OCI-LY7 (cell line): Measurements from ENCODE around the gene PSME3. TPM values are rescaled to one million over a fixed set of nuclear protein-coding genes. Genes with fewer than 3 reads are reported as not detected.

Source experiments
- BruUV-seq: library from RNA; stranded (reverse); fragments of 400-500 nt; replicated peaks from 2 replicates; lab custom pipeline; 2021; lab: Mats Ljungman, UMichigan
- CTCF ChIA-PET: fragments of 300-600 bp; sonication (Branson Sonifier 250); formaldehyde crosslinking; loops from one replicate; lab custom pipeline; 2022; ENCODE audit warnings: antibody characterized with exemption; ENCODE audit not compliant: unreplicated experiment; lab: Charles Lee
- POLR2A ChIA-PET: fragments of 300-600 bp; sonication (Branson Sonifier 250); formaldehyde crosslinking; loops from one replicate; lab custom pipeline; 2022; ENCODE audit warnings: antibody characterized with exemption; lab: Charles Lee
- DNase-seq: peaks from one replicate; pipeline ENCODE4 v3.0.0-alpha.2; 2015; ENCODE audit warnings: low spot score
- H2AFZ ChIP-seq: fragments of 200-600 bp; sonication (generic), shearing (Covaris generic); 2 replicates; pipeline ENCODE4 v1.6.1; 2014; ENCODE audit warnings: mild to moderate bottlenecking, antibody characterized with exemption, low read length, moderate library complexity
- H3K27ac ChIP-seq: fragments of 200-600 bp; sonication (generic); 2 replicates; pipeline ENCODE4 v1.5.1; 2014; ENCODE audit warnings: mixed run types, low read depth, mild to moderate bottlenecking, moderate library complexity, low read length, inconsistent platforms; ENCODE audit not compliant: poor library complexity, severe bottlenecking
- H3K36me3 ChIP-seq: fragments of 200-600 bp; sonication (generic); 2 replicates; pipeline ENCODE4 v1.6.1; 2014; ENCODE audit warnings: mild to moderate bottlenecking, antibody characterized with exemption, low read length, moderate library complexity, mixed read lengths; ENCODE audit not compliant: insufficient read depth
- H3K4me1 ChIP-seq: fragments of 200-600 bp; sonication (generic); 2 replicates; pipeline ENCODE4 v1.5.1; 2014; ENCODE audit warnings: mild to moderate bottlenecking, low read length; ENCODE audit not compliant: insufficient read depth, poor library complexity, severe bottlenecking
- H3K4me2 ChIP-seq: fragments of 200-600 bp; sonication (generic); 2 replicates; pipeline ENCODE4 v1.6.1; 2014; ENCODE audit warnings: mild to moderate bottlenecking, low read length
- H3K4me3 ChIP-seq: fragments of 200-600 bp; sonication (generic); 2 replicates; pipeline ENCODE4 v1.5.1; 2014; ENCODE audit warnings: mild to moderate bottlenecking, low read depth, low read length; ENCODE audit not compliant: poor library complexity, severe bottlenecking
- H3K79me2 ChIP-seq: fragments of 200-600 bp; sonication (generic); 2 replicates; pipeline ENCODE4 v1.6.1; 2016; ENCODE audit warnings: low read depth, mild to moderate bottlenecking, low read length, moderate library complexity, mixed read lengths; ENCODE audit not compliant: insufficient read depth
- H3K9me2 ChIP-seq: fragments of 200-600 bp; sonication (generic); 2 replicates; pipeline ENCODE4 v1.6.1; 2016; ENCODE audit warnings: mild to moderate bottlenecking, low read length, mixed read lengths; ENCODE audit not compliant: insufficient read depth
- H3K9me3 ChIP-seq: fragments of 200-600 bp; sonication (generic); 2 replicates; pipeline ENCODE4 v1.6.1; 2014; ENCODE audit warnings: mild to moderate bottlenecking, mixed run types, low read length, mixed read lengths
- H4K20me1 ChIP-seq: fragments of 200-600 bp; sonication (generic); 2 replicates; pipeline ENCODE4 v1.6.1; 2014; ENCODE audit warnings: mild to moderate bottlenecking, antibody characterized with exemption, low read length, moderate library complexity, mixed read lengths; ENCODE audit not compliant: insufficient read depth
- CTCF ChIP-seq: fragments of 200-600 bp; sonication (generic); conservative IDR thresholded peaks from 2 replicates; pipeline ENCODE4 v1.5.1; 2014; ENCODE audit warnings: mild to moderate bottlenecking, antibody characterized with exemption, low read length, moderate library complexity, mixed read lengths
- EZH2phosphoT487 ChIP-seq: fragments of 200-600 bp; sonication (generic); IDR thresholded peaks from 2 replicates; pipeline ENCODE4 v1.6.1; 2018; ENCODE audit warnings: low read depth, borderline replicate concordance, mild to moderate bottlenecking, mixed run types, antibody characterized with exemption, low read length, moderate library complexity, mixed read lengths
- intact Hi-C: fragments of 100-400 bp; cut with micrococcal nuclease; formaldehyde crosslinking; loops from one replicate; pipeline ENCODE4 v1.10.0; 2022; ENCODE audit not compliant: unreplicated experiment
- total RNA-seq, 2 experiments: library from RNA; depleted of rRNA in 1 of 2; stranded (reverse); fragments of >200 nt in 1 of 2; shearing (Covaris generic) in 1 of 2; gene quantifications; 2 replicates each; pipeline ENCODE4 v1.2.3, GENCODE V29; 2014 to 2022

The PSME3 gene
- total RNA-seq, 2 experiments from 2014 or later = 81.9 to 167 TPM

- DNase-seq = no peak
Measured at GRCh38 chr17:42814633-42815399, 18.4 kb upstream of the PSME3 start.

DNA sequence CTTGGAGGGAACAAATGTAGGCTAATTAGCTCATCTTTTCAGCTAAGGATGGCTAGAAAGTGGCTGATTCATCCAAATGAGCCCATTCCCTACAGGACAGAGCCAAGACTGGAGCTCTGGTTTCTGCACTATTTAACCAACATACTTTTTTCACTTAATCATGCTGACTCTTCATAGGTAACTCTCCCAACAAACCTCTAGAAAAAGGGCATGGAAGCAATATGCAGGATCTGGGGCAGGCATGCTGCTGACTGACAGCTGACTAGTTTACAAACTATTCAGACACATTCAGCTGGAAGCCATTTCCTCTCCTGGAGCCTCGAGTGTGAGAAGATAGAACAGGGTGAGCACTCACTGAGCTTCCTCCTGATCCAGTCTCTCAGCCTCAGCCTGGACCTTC lies 15.3 kb upstream of the PSME3 start:
- H3K9me3 ChIP-seq = no peaks in the 10 kb centered on the region
- TF ChIP-seq EZH2phosphoT487 (no peak), CTCF (no peak)
- ChIA-PET POLR2A (interaction anchor here (0.5 to 1.2 kb wide), 2 partner anchors 44 to 391 kb away, joined by 3 read pairs; partner anchors contain the start of gene VPS25), CTCF (no interaction called here)
- H2AFZ ChIP-seq = no peak overlapping the region
- peaks cover 7% of the 10 kb centered on the region for H3K4me1 ChIP-seq
- no peaks in the 10 kb centered on the region for H3K9me2 ChIP-seq
- no TSS peak for BruUV-seq
- DNase-seq = no peak
- no peaks in the 10 kb centered on the region for H4K20me1 ChIP-seq
- H3K79me2 ChIP-seq = peaks cover 9% of the 10 kb centered on the region
- no peak overlapping the region for H3K4me2 ChIP-seq
- no peak overlapping the region for H3K4me3 ChIP-seq
- H3K27ac ChIP-seq = no peak overlapping the region
- intact Hi-C loops = no loop called here
- peaks cover 90% of the 10 kb centered on the region for H3K36me3 ChIP-seq

More at GRCh38 chr17:42814633-42815399, 18.4 kb upstream of the PSME3 start:
- Histone ChIP-seq H3K9me2 (no peaks in the 10 kb centered on the region), H3K4me2 (no peak overlapping the region), H3K27ac (no peak overlapping the region), H2AFZ (no peak overlapping the region), H3K79me2 (no peaks in the 10 kb centered on the region), H4K20me1 (no peaks in the 10 kb centered on the region), H3K9me3 (no peaks in the 10 kb centered on the region), H3K36me3 (peaks cover 88% of the 10 kb centered on the region), H3K4me3 (no peak overlapping the region), H3K4me1 (no peaks in the 10 kb centered on the region)
- intact Hi-C loops = no loop called here
- POLR2A ChIA-PET = no interaction called here
- BruUV-seq = no TSS peak
- CTCF ChIA-PET = no interaction called here
- TF ChIP-seq CTCF = no peak
- no peak for TF ChIP-seq EZH2phosphoT487

- no peaks in the 10 kb centered on the region for H3K9me2 ChIP-seq
- H2AFZ ChIP-seq = no peak overlapping the region
- intact Hi-C loops = no loop called here
- H3K4me2 ChIP-seq = no peak overlapping the region
- ChIA-PET POLR2A (interaction anchor here (0.5 to 1.2 kb wide), 2 partner anchors 45 to 392 kb away, joined by 3 read pairs; partner anchors contain the start of gene VPS25), CTCF (no interaction called here)
- no peak for DNase-seq
- no TSS peak for BruUV-seq
- no peak overlapping the region for H3K27ac ChIP-seq
- H4K20me1 ChIP-seq = no peaks in the 10 kb centered on the region
- no peak overlapping the region for H3K4me3 ChIP-seq
- H3K79me2 ChIP-seq = peaks cover 14% of the 10 kb centered on the region
- H3K36me3 ChIP-seq = peaks cover 89% of the 10 kb centered on the region
- TF ChIP-seq EZH2phosphoT487 = no peak
- H3K4me1 ChIP-seq = peaks cover 12% of the 10 kb centered on the region
- H3K9me3 ChIP-seq = no peaks in the 10 kb centered on the region
Measured at GRCh38 chr17:42818379-42818778, 14.8 kb upstream of the PSME3 start.
